Body of pancreas (tissue), 4 donors: Measurements from ENCODE around the gene PCSK5.

ENCODE experiments used
- CTCF ChIP-seq, 7 experiments: fragments of 450-650 bp in 4 of 7; fragments of 200-600 bp in 3 of 7; sonication (generic) in 3 of 7; IDR thresholded peaks; one replicate each; pipeline ENCODE4 v1.5.1; 2016 to 2019; ENCODE audit warnings: antibody characterized with exemption in 7 of 7
- POLR2A ChIP-seq, 3 donors: fragments of 450-650 bp; IDR thresholded peaks; one replicate each; pipeline ENCODE4 v1.6.1; 2016; ENCODE audit warnings: antibody characterized with exemption in 3 of 3, mild to moderate bottlenecking in 2 of 3

GRCh38 chr9:76399856-76400255 lies 509.4 kb downstream of the PCSK5 start:
- no peak for TF ChIP-seq CTCF (IDR thresholded peaks at IDR 0.05)
- no peak for TF ChIP-seq POLR2A (IDR thresholded peaks at IDR 0.05)
